ENCODE measurements around the gene GCLM.

- TF ChIP-seq CTCF (IDR thresholded peaks at IDR 0.05) (no peak), SIN3A (IDR thresholded peaks at IDR 0.05; ENCODE audit: borderline replicate concordance, insufficient read depth, low read depth, low read length) (no peak)
Observed at GRCh38 chr1:93851327-93851712, 57.9 kb downstream of the GCLM start.
